Parathyroid adenoma (tissue), 2 donors: ENCODE measurements around the gene SETX.
A peak's percentile ranks its signal among the peaks of the same experiment; 100 is the strongest.
"Not testable (repeated sequence)": the region's sequence is repeated elsewhere in the genome, so short reads cannot be mapped to it uniquely, and the experiment has no call there.

ENCODE experiments used
- H2AFZ ChIP-seq: fragments of 300-600 bp; sonication (generic); one replicate; pipeline ENCODE4 v1.7.0; 2017; ENCODE audit warnings: antibody characterized with exemption, mild to moderate bottlenecking
- H3K27ac ChIP-seq: fragments of 300-600 bp; sonication (generic); one replicate; pipeline ENCODE4 v1.7.0; 2017
- H3K27me3 ChIP-seq: fragments of 300-600 bp; sonication (generic); one replicate; pipeline ENCODE4 v1.7.0; 2017; ENCODE audit warnings: low read length; ENCODE audit not compliant: control insufficient read depth, insufficient read depth
- H3K36me3 ChIP-seq: fragments of 300-600 bp; sonication (generic); one replicate; pipeline ENCODE4 v1.7.0; 2017; ENCODE audit warnings: low read length; ENCODE audit not compliant: control insufficient read depth, insufficient read depth
- H3K4me1 ChIP-seq: fragments of 300-600 bp; sonication (generic); one replicate; pipeline ENCODE4 v1.7.0; 2017; ENCODE audit warnings: control low read depth
- H3K4me2 ChIP-seq: fragments of 300-600 bp; sonication (generic); one replicate; pipeline ENCODE4 v1.7.0; 2017; ENCODE audit warnings: low read length
- H3K4me3 ChIP-seq: fragments of 300-600 bp; sonication (generic); one replicate; pipeline ENCODE4 v1.7.0; 2017; ENCODE audit warnings: low read depth, low read length
- H3K79me2 ChIP-seq: fragments of 300-600 bp; sonication (generic); one replicate; pipeline ENCODE4 v1.7.0; 2017; ENCODE audit warnings: control low read depth
- H3K9ac ChIP-seq: fragments of 300-600 bp; sonication (generic); one replicate; pipeline ENCODE4 v1.7.0; 2017; ENCODE audit warnings: mild to moderate bottlenecking
- H3K9me3 ChIP-seq: fragments of 300-600 bp; sonication (generic); one replicate; pipeline ENCODE4 v1.7.0; 2017; ENCODE audit warnings: low read length; ENCODE audit not compliant: control insufficient read depth
- TF ChIP-seq, protein P1 (sequence below): fragments of 300-600 bp; sonication (generic); IDR thresholded peaks from one replicate; pipeline ENCODE4 v1.7.0; 2017; ENCODE audit warnings: antibody characterized with exemption, mild to moderate bottlenecking
- donor health status: primary hyperparathyroidism.

Gene SETX

DNA sequence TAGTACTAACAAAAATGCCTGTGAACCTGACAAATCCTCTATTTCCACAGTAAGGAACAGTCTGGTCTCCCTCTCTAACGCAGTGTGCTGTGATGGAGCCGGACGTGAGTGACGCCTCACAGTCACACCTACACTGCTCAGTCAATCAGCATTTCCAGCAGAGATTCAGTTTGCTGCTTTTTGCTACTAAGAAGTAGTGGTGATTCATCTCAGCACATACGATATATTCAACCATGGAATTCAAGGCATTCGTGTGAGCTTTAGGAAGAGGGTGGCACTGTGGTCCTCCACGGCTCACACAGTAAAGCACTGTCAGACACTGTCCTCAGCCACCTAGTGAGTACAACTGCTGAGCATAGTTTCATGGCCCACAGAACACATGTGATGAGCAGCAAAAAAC, 70.9 kb downstream of the SETX start:
- H3K4me3 ChIP-seq = no peak overlapping the region
- H3K4me2 ChIP-seq = no peak overlapping the region
- H3K9me3 ChIP-seq = no peaks in the 10 kb centered on the region
- H3K27me3 ChIP-seq = no peaks in the 10 kb centered on the region
- TF ChIP-seq, protein P1, sequence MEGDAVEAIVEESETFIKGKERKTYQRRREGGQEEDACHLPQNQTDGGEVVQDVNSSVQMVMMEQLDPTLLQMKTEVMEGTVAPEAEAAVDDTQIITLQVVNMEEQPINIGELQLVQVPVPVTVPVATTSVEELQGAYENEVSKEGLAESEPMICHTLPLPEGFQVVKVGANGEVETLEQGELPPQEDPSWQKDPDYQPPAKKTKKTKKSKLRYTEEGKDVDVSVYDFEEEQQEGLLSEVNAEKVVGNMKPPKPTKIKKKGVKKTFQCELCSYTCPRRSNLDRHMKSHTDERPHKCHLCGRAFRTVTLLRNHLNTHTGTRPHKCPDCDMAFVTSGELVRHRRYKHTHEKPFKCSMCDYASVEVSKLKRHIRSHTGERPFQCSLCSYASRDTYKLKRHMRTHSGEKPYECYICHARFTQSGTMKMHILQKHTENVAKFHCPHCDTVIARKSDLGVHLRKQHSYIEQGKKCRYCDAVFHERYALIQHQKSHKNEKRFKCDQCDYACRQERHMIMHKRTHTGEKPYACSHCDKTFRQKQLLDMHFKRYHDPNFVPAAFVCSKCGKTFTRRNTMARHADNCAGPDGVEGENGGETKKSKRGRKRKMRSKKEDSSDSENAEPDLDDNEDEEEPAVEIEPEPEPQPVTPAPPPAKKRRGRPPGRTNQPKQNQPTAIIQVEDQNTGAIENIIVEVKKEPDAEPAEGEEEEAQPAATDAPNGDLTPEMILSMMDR = no peak
- H3K36me3 ChIP-seq = no peaks in the 10 kb centered on the region
- H2AFZ ChIP-seq = no peak overlapping the region
- H3K4me1 ChIP-seq = no peaks in the 10 kb centered on the region
- no peak overlapping the region for H3K27ac ChIP-seq
- no peak overlapping the region for H3K9ac ChIP-seq
- H3K79me2 ChIP-seq = no peaks in the 10 kb centered on the region

GRCh38 chr9:132283165-132283564, 71.6 kb downstream of the SETX start:
- Histone ChIP-seq H3K4me1 (no peaks in the 10 kb centered on the region), H3K79me2 (no peaks in the 10 kb centered on the region), H3K4me3 (no peak overlapping the region), H3K36me3 (no peaks in the 10 kb centered on the region), H3K27ac (no peak overlapping the region), H3K9ac (no peak overlapping the region), H2AFZ (no peak overlapping the region), H3K4me2 (no peak overlapping the region), H3K27me3 (no peaks in the 10 kb centered on the region), H3K9me3 (no peaks in the 10 kb centered on the region)
- TF ChIP-seq, protein P1 = no peak

GRCh38 chr9:132274861-132275260, 79.9 kb downstream of the SETX start:
- Histone ChIP-seq H3K4me3 (no peak overlapping the region), H3K4me2 (no peak overlapping the region), H3K27me3 (no peaks in the 10 kb centered on the region), H3K9me3 (no peaks in the 10 kb centered on the region), H3K79me2 (no peaks in the 10 kb centered on the region), H3K36me3 (no peaks in the 10 kb centered on the region), H3K4me1 (no peaks in the 10 kb centered on the region), H2AFZ (no peak overlapping the region), H3K9ac (no peak overlapping the region), H3K27ac (no peak overlapping the region)
- TF ChIP-seq, protein P1 = no peak

DNA sequence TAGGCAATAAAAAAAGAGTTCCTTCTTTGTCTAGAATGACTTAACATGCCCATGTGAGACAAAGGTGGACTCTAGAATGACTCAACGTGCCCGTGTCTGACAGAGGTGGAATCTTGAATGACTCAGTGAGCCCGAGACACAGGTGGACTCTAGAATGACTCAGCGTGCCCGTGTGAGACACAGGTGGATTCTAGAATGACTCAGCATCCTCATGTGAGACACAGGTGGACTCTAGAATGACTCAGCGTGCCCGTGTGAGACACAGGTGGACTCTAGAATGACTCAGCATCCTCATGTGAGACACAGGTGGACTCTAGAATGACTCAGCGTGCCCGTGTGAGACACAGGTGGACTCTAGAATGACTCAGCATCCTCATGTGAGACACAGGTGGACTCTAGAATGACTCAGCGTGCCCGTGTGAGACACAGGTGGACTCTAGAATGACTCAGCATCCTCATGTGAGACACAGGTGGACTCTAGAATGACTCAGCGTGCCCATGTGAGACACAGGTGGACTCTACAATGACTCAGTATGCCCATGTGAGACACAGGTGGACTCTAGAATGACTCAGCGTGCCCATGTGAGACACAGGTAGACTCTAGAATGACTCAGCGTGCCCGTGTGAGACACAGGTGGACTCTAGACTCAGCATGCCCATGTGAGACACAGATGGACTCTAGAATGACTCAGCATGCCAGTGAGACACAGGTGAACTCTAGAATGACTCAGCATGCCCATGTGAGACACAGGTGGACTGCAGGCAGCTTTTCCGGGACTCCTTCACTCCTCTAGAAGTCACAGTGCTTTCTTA, 84.9 kb downstream of the SETX start:
- not testable (repeated sequence) for H3K9ac ChIP-seq, H3K79me2 ChIP-seq, H2AFZ ChIP-seq, H3K4me1 ChIP-seq, H3K9me3 ChIP-seq, H3K27ac ChIP-seq, H3K36me3 ChIP-seq, H3K4me3 ChIP-seq, H3K4me2 ChIP-seq, H3K27me3 ChIP-seq

- no peaks in the 10 kb centered on the region for H3K9me3 ChIP-seq
- H3K27me3 ChIP-seq = no peaks in the 10 kb centered on the region
- no peaks in the 10 kb centered on the region for H3K4me1 ChIP-seq
- TF ChIP-seq, protein P1 = peak; percentile 58
- no peak overlapping the region for H3K4me2 ChIP-seq
- H3K36me3 ChIP-seq = no peaks in the 10 kb centered on the region
- no peaks in the 10 kb centered on the region for H3K79me2 ChIP-seq
- H3K9ac ChIP-seq = no peak overlapping the region
- no peak overlapping the region for H3K27ac ChIP-seq
- H3K4me3 ChIP-seq = no peak overlapping the region
- no peak overlapping the region for H2AFZ ChIP-seq
Observed at GRCh38 chr9:132268725-132269352, 85.9 kb downstream of the SETX start.
